Heart left ventricle (tissue), 16 donors: ENCODE measurements around the gene WNT9A. TPM values are rescaled to one million over a fixed set of nuclear protein-coding genes. Genes with fewer than 3 reads are reported as not detected.

Experiments
- ATAC-seq, 4 donors: fragments of 200-7000 bp; cut with Tn5 transposase; one replicate each; pipeline ENCODE4 v1.9.1; 2020 to 2022; ENCODE audit warnings: moderate library complexity in 4 of 4, mild to moderate bottlenecking in 3 of 4, moderate number of reproducible peaks in 1 of 4
- DNase-seq, 5 donors: peaks; one replicate each; pipeline ENCODE4 v3.0.0-alpha.2; 2020
- H3K27ac ChIP-seq, 12 donors: fragments of 200-600 bp; sonication (generic) in 4 of 12; one replicate each; pipeline versions ENCODE4 v1.5.0 to v1.8.0; 2016 to 2022; ENCODE audit warnings: mild to moderate bottlenecking in 2 of 12
- H3K27me3 ChIP-seq, 9 donors: fragments of 200-600 bp; sonication (generic) in 2 of 9; one replicate each; pipeline versions ENCODE4 v1.5.1 to v1.8.0; 2016 to 2022; ENCODE audit warnings: mild to moderate bottlenecking in 3 of 9
- H3K36me3 ChIP-seq, 9 donors: fragments of 200-600 bp; sonication (generic) in 2 of 9; one replicate each; pipeline versions ENCODE4 v1.5.0 to v1.8.0; 2018 to 2022; ENCODE audit warnings: mild to moderate bottlenecking in 2 of 9
- H3K4me1 ChIP-seq, 12 donors: fragments of 200-600 bp; sonication (generic) in 4 of 12; one replicate each; pipeline versions ENCODE4 v1.5.0 to v1.8.0; 2016 to 2022; ENCODE audit warnings: mild to moderate bottlenecking in 3 of 12
- H3K4me3 ChIP-seq, 12 donors: fragments of 200-600 bp; sonication (generic) in 4 of 12; one replicate each; pipeline versions ENCODE4 v1.5.0 to v1.8.0; 2017 to 2022; ENCODE audit warnings: mild to moderate bottlenecking in 9 of 12, moderate library complexity in 4 of 12
- H3K9me3 ChIP-seq, 12 donors: fragments of 200-600 bp; sonication (generic) in 4 of 12; one replicate each; pipeline versions ENCODE4 v1.5.0 to v1.8.0; 2016 to 2022; ENCODE audit warnings: mild to moderate bottlenecking in 1 of 12
- CTCF ChIP-seq, 12 donors: fragments of 200-600 bp; sonication (generic) in 4 of 12; IDR thresholded peaks; one replicate each; pipeline versions ENCODE4 v1.5.0 to v1.8.0; 2018 to 2022; ENCODE audit warnings: antibody characterized with exemption in 12 of 12, mild to moderate bottlenecking in 5 of 12
- POLR2A ChIP-seq, 2 donors: fragments of 450-650 bp; IDR thresholded peaks; one replicate each; pipeline ENCODE4 v1.6.1; 2017; ENCODE audit warnings: antibody characterized with exemption in 2 of 2, mild to moderate bottlenecking in 2 of 2, moderate library complexity in 2 of 2
- WGBS, 4 donors: extraction: QIAGEN DNeasy Blood & Tissue Kit in 2 of 4; methylation state at CpG; one replicate each; pipeline versions ENCODE4 v1.1.5 to v1.1.7; 2013 to 2018; 5-methylcytosine and 5-hydroxymethylcytosine counted together
- intact Hi-C, 10 donors: fragments of 100-400 bp; cut with DNase I; formaldehyde crosslinking; loops; one replicate each; pipeline versions ENCODE4 v1.11.1 to v1.14.2; 2022
- polyA plus RNA-seq, 2 donors: library from polyadenylated mRNA; stranded (reverse); fragments of 200-250 nt; gene quantifications; one replicate each; pipeline ENCODE4 v1.2.3, GENCODE V29; 2013
- total RNA-seq, 9 donors: library from RNA; depleted of rRNA in 2 of 9; stranded (reverse); fragments of >200 nt in 2 of 9; fragmentation: NEBNext Ultra II Directional in 3 of 9; extraction: Animal tissue kit (Norgen Biotek cat#: 25700) in 3 of 9; gene quantifications; one replicate each; pipeline versions ENCODE4 v1.1.0 to v1.2.4, GENCODE V29; 2016 to 2023
- donor health status: ischemic (EF 13 %, LVEDD 7.1; RV severe dilation, severe dysfunction).
- donor health status: healthy with polysubstance abuse.
- donor health status: DM: no; HTN: yes; CAD: no.
- donor health status: DM: no; HTN: no; CAD: no.
- donor health status: ischemic (EF 25% LVEDD 6.9; RV normal size, moderate dysfunction).
- donor health status: ischemic (EF 25% LVEDD 5.7; RV mildly dilated, moderate dysfunction).
- donor health status: healthy.
- donor health status: DM: yes; HTN: yes; CAD: no.
- donor health status: ischemic (EF 35%, LVEDD 5.7; RV mildly dilated, moderate dysfunction).
- donor health status: nonischemic (EF 11% LVEDD 7.7; RV severe dilation, severe dysfunction).
- donor health status: DM: yes; HTN: yes; CAD: no.
- donor health status: PGD.
- donor health status: ischemic (EF 29% LVEDD 5.4; RV normal size, mild dysfunction).
- donor health status: nonischemic (EF 23%, LVEDD 6.1; RV moderate dilation, normal function).

WNT9A gene
- total and polyA plus RNA-seq, 11 donors, result 0.54 to 29.8 (median 2.3) TPM

- no peaks in the 10 kb centered on the region for H3K27me3 ChIP-seq
- ATAC-seq (no peak), DNase-seq (peak in 2 of 5 donors; percentile 5 to 12)
- no peak overlapping the region for H3K4me3 ChIP-seq
- no peaks in the 10 kb centered on the region for H3K9me3 ChIP-seq
- 85 to 94% (median 92%) methylated on average over 2 to 4 of the region's 4 CpGs for WGBS, 4 donors
- intact Hi-C loops, result no loop called here
- H3K36me3 ChIP-seq, result peaks cover 0 to 16% (median 7%) of the 10 kb centered on the region in 9 donors
- H3K27ac ChIP-seq, result no peak overlapping the region
- TF ChIP-seq POLR2A (IDR thresholded peaks at IDR 0.05) (no peak), CTCF (IDR thresholded peaks at IDR 0.05) (no peak)
- peaks cover 0 to 7% (median 0%) of the 10 kb centered on the region in 12 donors for H3K4me1 ChIP-seq
Measured at GRCh38 chr1:227916655-227917054, 31.1 kb downstream of the WNT9A start.

- H3K27ac ChIP-seq, result no peak overlapping the region
- H3K36me3 ChIP-seq, result peaks cover 0 to 8% (median under 1%) of the 10 kb centered on the region in 9 donors
- H3K9me3 ChIP-seq, result no peaks in the 10 kb centered on the region
- 74 to 84% (median 81%) methylated on average over 16 to 22 of the region's 22 CpGs for WGBS, 4 donors
- no peak for ATAC-seq
- no peak overlapping the region for H3K4me3 ChIP-seq
- intact Hi-C loops, result no loop called here
- TF ChIP-seq CTCF (IDR thresholded peaks at IDR 0.05) (no peak), POLR2A (IDR thresholded peaks at IDR 0.05) (no peak)
- H3K27me3 ChIP-seq, result no peaks in the 10 kb centered on the region
- peaks cover 0 to 7% (median 0%) of the 10 kb centered on the region in 12 donors for H3K4me1 ChIP-seq
- peak in 2 of 5 donors; percentile 13 to 23 for DNase-seq
Measured at GRCh38 chr1:227915564-227916553, 31.9 kb downstream of the WNT9A start.

GRCh38 chr1:227914801-227915563 lies 32.8 kb downstream of the WNT9A start:
- 79 to 90% (median 83%) methylated on average over 3 to 7 of the region's 7 CpGs for WGBS, 4 donors
- peaks cover 0 to 7% (median 0%) of the 10 kb centered on the region in 12 donors for H3K4me1 ChIP-seq
- H3K27me3 ChIP-seq, result no peaks in the 10 kb centered on the region
- peak in 2 of 5 donors; percentile 13 to 48 for DNase-seq
- H3K4me3 ChIP-seq, result no peak overlapping the region
- intact Hi-C loops, result no loop called here
- no peak overlapping the region for H3K27ac ChIP-seq
- TF ChIP-seq POLR2A (IDR thresholded peaks at IDR 0.05) (no peak), CTCF (IDR thresholded peaks at IDR 0.05) (no peak)
- H3K36me3 ChIP-seq, result no peaks in the 10 kb centered on the region
- H3K9me3 ChIP-seq, result no peaks in the 10 kb centered on the region
- no peak for ATAC-seq
